ENCODE data around the gene MPPED1. TPM values are rescaled to one million over a fixed set of nuclear protein-coding genes. Genes with fewer than 3 reads are reported as not detected.

The MPPED1 gene
- total and polyA plus RNA-seq, 9 donors = 0.21 to 4.5 (median 0.52) TPM

GRCh38 chr22:43474161-43475101, 62.6 kb downstream of the MPPED1 start:
- DNase-seq = no peak
- WGBS (ENCODE audit: insufficient coverage) = 38% methylated on average over 25 of the region's 28 CpGs
- Histone ChIP-seq H3K4me3 (ENCODE audit: low read length) (no peak overlapping the region), H3K4me1 (ENCODE audit: control insufficient read depth, insufficient read depth, low read length) (no peaks in the 10 kb centered on the region), H3K9me3 (replicated peaks; ENCODE audit: control insufficient read depth, low read depth, low read length) (no peaks in the 10 kb centered on the region), H3K27me3 (ENCODE audit: control insufficient read depth, insufficient read depth, low read length) (peaks cover 9% of the 10 kb centered on the region), H3K36me3 (ENCODE audit: control insufficient read depth, insufficient read depth, low read length) (no peaks in the 10 kb centered on the region), H3K27ac (ENCODE audit: low read length) (no peak overlapping the region)

- Histone ChIP-seq H3K9me3 (replicated peaks; ENCODE audit: control insufficient read depth, low read depth, low read length) (no peaks in the 10 kb centered on the region), H3K27ac (ENCODE audit: low read length) (no peak overlapping the region), H3K27me3 (ENCODE audit: control insufficient read depth, insufficient read depth, low read length) (peaks cover 9% of the 10 kb centered on the region), H3K36me3 (ENCODE audit: control insufficient read depth, insufficient read depth, low read length) (no peaks in the 10 kb centered on the region), H3K4me1 (ENCODE audit: control insufficient read depth, insufficient read depth, low read length) (no peaks in the 10 kb centered on the region), H3K4me3 (ENCODE audit: low read length) (no peak overlapping the region)
- no peak for DNase-seq
- 98% methylated on average over 3 of the region's 3 CpGs for WGBS (ENCODE audit: insufficient coverage)
Observed at GRCh38 chr22:43475549-43476076, 63.8 kb downstream of the MPPED1 start.

DNA sequence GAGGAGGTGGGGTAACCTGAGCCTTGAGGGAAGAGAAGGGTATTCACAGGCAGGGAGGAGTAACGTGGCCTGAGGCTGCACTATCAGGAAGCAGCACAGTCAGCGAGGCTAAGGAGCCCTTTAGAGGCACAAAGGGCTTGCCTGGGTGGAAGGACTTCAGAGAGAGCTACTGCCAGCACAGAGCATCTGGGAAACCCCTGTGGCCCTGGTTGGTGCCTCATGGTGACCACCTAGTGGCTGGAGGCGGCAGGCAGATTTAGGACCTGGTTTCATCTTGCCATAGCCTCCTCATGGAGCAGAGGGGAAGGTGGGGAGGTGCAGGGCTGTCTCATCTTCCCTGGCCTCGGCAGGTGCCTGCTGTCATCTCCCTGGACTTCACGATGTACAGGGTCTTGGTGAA, 64.5 kb downstream of the MPPED1 start:
- H3K4me1 ChIP-seq (ENCODE audit: control insufficient read depth, insufficient read depth, low read length) = no peaks in the 10 kb centered on the region
- no peak overlapping the region for H3K27ac ChIP-seq (ENCODE audit: low read length)
- peaks cover 6% of the 10 kb centered on the region for H3K27me3 ChIP-seq (ENCODE audit: control insufficient read depth, insufficient read depth, low read length)
- H3K9me3 ChIP-seq (replicated peaks; ENCODE audit: control insufficient read depth, low read depth, low read length) = no peaks in the 10 kb centered on the region
- DNase-seq = no peak
- H3K36me3 ChIP-seq (ENCODE audit: control insufficient read depth, insufficient read depth, low read length) = no peaks in the 10 kb centered on the region
- no peak overlapping the region for H3K4me3 ChIP-seq (ENCODE audit: low read length)
- WGBS (ENCODE audit: insufficient coverage) = 55% methylated on average over 3 of the region's 5 CpGs

DNA sequence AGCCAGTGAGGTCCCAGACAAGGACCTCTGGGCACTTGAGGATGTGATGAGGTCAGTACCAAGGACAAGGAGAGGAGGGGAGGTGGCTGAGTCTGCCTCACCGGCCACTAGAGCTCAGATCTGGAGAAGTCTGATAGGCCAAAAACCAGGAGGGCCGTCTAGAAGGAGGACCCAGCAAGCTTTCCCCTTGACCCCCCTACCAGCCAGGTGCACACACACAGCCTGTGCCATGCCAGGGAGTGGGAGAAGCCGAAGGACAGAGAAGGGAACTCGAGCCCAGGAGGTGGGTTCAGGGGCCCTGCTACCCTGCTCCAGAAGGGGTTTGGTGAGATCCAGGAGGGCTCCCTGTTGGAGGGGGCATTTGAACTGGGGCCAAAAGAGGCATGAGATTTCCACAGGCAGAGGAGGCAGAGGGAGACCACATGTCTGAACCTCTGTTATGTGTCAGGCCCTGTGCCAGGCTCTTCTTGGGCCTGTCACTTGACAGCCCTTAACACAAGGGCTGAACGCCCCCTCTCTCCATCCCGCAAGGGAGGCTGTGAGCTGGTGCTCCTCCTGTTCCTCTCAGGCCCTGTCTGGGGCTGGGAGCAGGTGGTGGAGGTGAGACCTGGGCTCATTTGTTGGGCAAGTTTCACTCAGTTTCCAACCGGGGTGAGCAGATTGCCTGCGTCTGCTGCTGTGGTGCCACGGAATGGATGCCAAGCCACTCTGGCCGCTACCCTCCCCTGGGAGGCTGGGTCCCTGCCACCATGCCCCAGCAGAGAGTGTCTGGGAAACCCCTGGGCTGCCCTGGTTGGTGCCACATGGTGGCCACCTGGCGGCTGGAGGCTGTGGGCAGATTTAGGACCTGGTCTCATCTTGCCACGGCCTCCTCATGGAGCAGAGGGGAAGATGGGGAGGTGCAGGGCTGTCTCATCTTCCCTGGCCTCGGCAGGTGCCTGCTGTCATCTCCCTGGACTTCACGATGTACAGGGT, 65.2 kb downstream of the MPPED1 start:
- Histone ChIP-seq H3K36me3 (ENCODE audit: control insufficient read depth, insufficient read depth, low read length) (no peaks in the 10 kb centered on the region), H3K4me3 (ENCODE audit: low read length) (no peak overlapping the region), H3K9me3 (replicated peaks; ENCODE audit: control insufficient read depth, low read depth, low read length) (no peaks in the 10 kb centered on the region), H3K27me3 (ENCODE audit: control insufficient read depth, insufficient read depth, low read length) (peaks cover 4% of the 10 kb centered on the region), H3K27ac (ENCODE audit: low read length) (no peak overlapping the region), H3K4me1 (ENCODE audit: control insufficient read depth, insufficient read depth, low read length) (peaks cover 7% of the 10 kb centered on the region)
- DNase-seq = no peak
- 74% methylated on average over 4 of the region's 14 CpGs for WGBS (ENCODE audit: insufficient coverage)

DNA sequence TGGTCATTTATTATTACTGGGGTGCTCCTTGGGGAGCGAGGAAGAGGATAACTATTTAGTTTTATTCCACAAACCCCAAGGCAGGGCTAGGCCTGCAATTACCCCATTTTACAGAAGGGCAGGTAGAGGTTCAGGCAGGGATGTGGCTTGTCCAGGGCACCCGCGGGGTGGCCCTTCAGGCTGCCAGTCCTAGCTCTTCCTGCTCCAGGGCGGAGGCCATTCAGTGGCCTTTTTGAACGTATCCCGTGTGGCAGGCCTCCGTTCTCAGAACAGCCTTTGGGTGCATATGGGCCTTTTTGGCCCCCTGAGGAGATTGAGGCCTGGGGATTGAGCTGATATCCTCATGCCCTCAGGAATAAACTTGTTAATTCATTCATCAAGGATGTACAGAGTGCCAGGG, 66.2 kb downstream of the MPPED1 start:
- no peak overlapping the region for H3K27ac ChIP-seq (ENCODE audit: low read length)
- H3K9me3 ChIP-seq (replicated peaks; ENCODE audit: control insufficient read depth, low read depth, low read length) = no peaks in the 10 kb centered on the region
- 85% methylated on average over 5 of the region's 7 CpGs for WGBS (ENCODE audit: insufficient coverage)
- DNase-seq = no peak
- no peaks in the 10 kb centered on the region for H3K36me3 ChIP-seq (ENCODE audit: control insufficient read depth, insufficient read depth, low read length)
- H3K4me3 ChIP-seq (ENCODE audit: low read length) = no peak overlapping the region
- peaks cover 14% of the 10 kb centered on the region for H3K4me1 ChIP-seq (ENCODE audit: control insufficient read depth, insufficient read depth, low read length)
- H3K27me3 ChIP-seq (ENCODE audit: control insufficient read depth, insufficient read depth, low read length) = peaks cover 4% of the 10 kb centered on the region

GRCh38 chr22:43478621-43479300, 66.9 kb downstream of the MPPED1 start:
- no peaks in the 10 kb centered on the region for H3K27me3 ChIP-seq (ENCODE audit: control insufficient read depth, insufficient read depth, low read length)
- 61% methylated on average over 5 of the region's 21 CpGs for WGBS (ENCODE audit: insufficient coverage)

GRCh38 chr22:43479301-43479950, 67.6 kb downstream of the MPPED1 start:
- H3K27ac ChIP-seq (ENCODE audit: low read length) = no peak overlapping the region
- 17% methylated on average over 3 of the region's 7 CpGs for WGBS (ENCODE audit: insufficient coverage)
- no peaks in the 10 kb centered on the region for H3K9me3 ChIP-seq (replicated peaks; ENCODE audit: control insufficient read depth, low read depth, low read length)
- H3K36me3 ChIP-seq (ENCODE audit: control insufficient read depth, insufficient read depth, low read length) = no peaks in the 10 kb centered on the region
- DNase-seq = no peak
- peaks cover 14% of the 10 kb centered on the region for H3K4me1 ChIP-seq (ENCODE audit: control insufficient read depth, insufficient read depth, low read length)
- no peak overlapping the region for H3K4me3 ChIP-seq (ENCODE audit: low read length)
- no peaks in the 10 kb centered on the region for H3K27me3 ChIP-seq (ENCODE audit: control insufficient read depth, insufficient read depth, low read length)

More at GRCh38 chr22:43478621-43479300, 66.9 kb downstream of the MPPED1 start:
- Histone ChIP-seq H3K9me3 (replicated peaks; ENCODE audit: control insufficient read depth, low read depth, low read length) (no peaks in the 10 kb centered on the region), H3K4me1 (ENCODE audit: control insufficient read depth, insufficient read depth, low read length) (peaks cover 14% of the 10 kb centered on the region), H3K4me3 (ENCODE audit: low read length) (no peak overlapping the region), H3K36me3 (ENCODE audit: control insufficient read depth, insufficient read depth, low read length) (no peaks in the 10 kb centered on the region), H3K27ac (ENCODE audit: low read length) (no peak overlapping the region)
- DNase-seq = no peak

DNA sequence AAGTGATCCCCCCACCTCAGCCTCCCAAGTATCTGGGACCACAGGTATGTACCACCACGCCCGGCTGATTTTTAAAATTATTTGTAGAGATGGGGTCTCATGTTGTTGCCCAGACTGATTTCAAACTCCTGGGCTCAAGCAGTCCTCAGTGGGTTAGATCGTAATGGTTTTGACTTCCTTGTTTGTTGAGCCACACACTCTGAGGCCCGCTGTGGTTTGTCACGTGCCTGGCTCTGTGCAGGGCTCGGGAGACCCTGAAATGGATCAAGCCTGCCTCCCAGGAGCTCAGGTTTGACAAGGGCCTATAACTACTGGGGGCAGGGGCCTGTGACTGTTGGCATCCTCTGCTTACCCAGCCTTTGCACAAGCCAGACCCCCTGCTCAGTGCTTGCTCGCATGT, 68.1 kb downstream of the MPPED1 start:
- Histone ChIP-seq H3K9me3 (replicated peaks; ENCODE audit: control insufficient read depth, low read depth, low read length) (no peaks in the 10 kb centered on the region), H3K4me3 (ENCODE audit: low read length) (no peak overlapping the region), H3K4me1 (ENCODE audit: control insufficient read depth, insufficient read depth, low read length) (peaks cover 14% of the 10 kb centered on the region), H3K27ac (ENCODE audit: low read length) (no peak overlapping the region), H3K27me3 (ENCODE audit: control insufficient read depth, insufficient read depth, low read length) (no peaks in the 10 kb centered on the region), H3K36me3 (ENCODE audit: control insufficient read depth, insufficient read depth, low read length) (no peaks in the 10 kb centered on the region)
- DNase-seq = no peak
- WGBS (ENCODE audit: insufficient coverage) = 55% methylated on average over 4 of the region's 7 CpGs

GRCh38 chr22:43481568-43482317, 69.9 kb downstream of the MPPED1 start:
- Histone ChIP-seq H3K9me3 (replicated peaks; ENCODE audit: control insufficient read depth, low read depth, low read length) (no peaks in the 10 kb centered on the region), H3K4me1 (ENCODE audit: control insufficient read depth, insufficient read depth, low read length) (peaks cover 14% of the 10 kb centered on the region), H3K36me3 (ENCODE audit: control insufficient read depth, insufficient read depth, low read length) (no peaks in the 10 kb centered on the region), H3K4me3 (ENCODE audit: low read length) (no peak overlapping the region), H3K27ac (ENCODE audit: low read length) (no peak overlapping the region), H3K27me3 (ENCODE audit: control insufficient read depth, insufficient read depth, low read length) (peaks cover 5% of the 10 kb centered on the region)
- DNase-seq = peak; percentile 66
- whole genome bisulfite sequencing (ENCODE audit: insufficient coverage) = 21% methylated on average over 14 of the region's 18 CpGs
